ENCODE data around the gene ARNT2. TPM values are rescaled to one million over a fixed set of nuclear protein-coding genes. Genes with fewer than 3 reads are reported as not detected.

Gene ARNT2
- total and polyA plus RNA-seq, 4 donors, result 2.0 to 12.2 (median 5.5) TPM

- no peak for ATAC-seq (ENCODE audit: insufficient read depth, low FRiP score)
- DNase-seq, result no peak
- Histone ChIP-seq H3K4me1 (ENCODE audit: control insufficient read depth in 5 of 5, insufficient read depth in 5 of 5, low read length in 5 of 5) (peaks cover 0 to 10% (median 7%) of the 10 kb centered on the region in 5 donors), H3K27ac (ENCODE audit: low read depth in 1 of 2, low read length in 1 of 2) (no peak overlapping the region), H3K4me3 (no peak overlapping the region), H3K27me3 (ENCODE audit: control insufficient read depth in 3 of 3, insufficient read depth in 3 of 3, low read length in 2 of 3) (no peaks in the 10 kb centered on the region), H3K9ac (ENCODE audit: insufficient read depth in 1 of 2, low read length in 2 of 2) (no peak overlapping the region), H3K9me3 (ENCODE audit: control insufficient read depth in 4 of 4, insufficient read depth in 3 of 4, low read length in 3 of 4) (peaks cover 0 to 4% (median under 1%) of the 10 kb centered on the region in 4 donors), H3K36me3 (ENCODE audit: control insufficient read depth in 4 of 4, insufficient read depth in 4 of 4, low read length in 4 of 4) (peaks cover 0 to 9% (median 0%) of the 10 kb centered on the region in 4 donors)
- TF ChIP-seq, protein P1, sequence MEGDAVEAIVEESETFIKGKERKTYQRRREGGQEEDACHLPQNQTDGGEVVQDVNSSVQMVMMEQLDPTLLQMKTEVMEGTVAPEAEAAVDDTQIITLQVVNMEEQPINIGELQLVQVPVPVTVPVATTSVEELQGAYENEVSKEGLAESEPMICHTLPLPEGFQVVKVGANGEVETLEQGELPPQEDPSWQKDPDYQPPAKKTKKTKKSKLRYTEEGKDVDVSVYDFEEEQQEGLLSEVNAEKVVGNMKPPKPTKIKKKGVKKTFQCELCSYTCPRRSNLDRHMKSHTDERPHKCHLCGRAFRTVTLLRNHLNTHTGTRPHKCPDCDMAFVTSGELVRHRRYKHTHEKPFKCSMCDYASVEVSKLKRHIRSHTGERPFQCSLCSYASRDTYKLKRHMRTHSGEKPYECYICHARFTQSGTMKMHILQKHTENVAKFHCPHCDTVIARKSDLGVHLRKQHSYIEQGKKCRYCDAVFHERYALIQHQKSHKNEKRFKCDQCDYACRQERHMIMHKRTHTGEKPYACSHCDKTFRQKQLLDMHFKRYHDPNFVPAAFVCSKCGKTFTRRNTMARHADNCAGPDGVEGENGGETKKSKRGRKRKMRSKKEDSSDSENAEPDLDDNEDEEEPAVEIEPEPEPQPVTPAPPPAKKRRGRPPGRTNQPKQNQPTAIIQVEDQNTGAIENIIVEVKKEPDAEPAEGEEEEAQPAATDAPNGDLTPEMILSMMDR (IDR thresholded peaks at IDR 0.05; ENCODE audit: control extremely low read depth, extremely low read depth), result no peak
- WGBS, 2 donors, result 62 to 74% methylated on average over 1 of the region's 1 CpG
Observed at GRCh38 chr15:80500021-80500420, 95.8 kb downstream of the ARNT2 start.

GRCh38 chr15:80501476-80501875 lies 97.3 kb downstream of the ARNT2 start:
- no peak for ATAC-seq (ENCODE audit: insufficient read depth, low FRiP score)
- no peak for DNase-seq
- no peaks in the 10 kb centered on the region for H3K27me3 ChIP-seq (ENCODE audit: control insufficient read depth in 3 of 3, insufficient read depth in 3 of 3, low read length in 2 of 3)
- no peak overlapping the region for H3K9ac ChIP-seq (ENCODE audit: insufficient read depth in 1 of 2, low read length in 2 of 2)
- WGBS, 2 donors, result 93 to 97% methylated on average over 8 of the region's 8 CpGs
- peaks cover 0 to 11% (median 0%) of the 10 kb centered on the region in 4 donors for H3K36me3 ChIP-seq (ENCODE audit: control insufficient read depth in 4 of 4, insufficient read depth in 4 of 4, low read length in 4 of 4)
- no peak overlapping the region for H3K4me3 ChIP-seq
- H3K9me3 ChIP-seq (ENCODE audit: control insufficient read depth in 4 of 4, insufficient read depth in 3 of 4, low read length in 3 of 4), result peaks cover 0 to 4% (median 1%) of the 10 kb centered on the region in 4 donors
- TF ChIP-seq, protein P1 (IDR thresholded peaks at IDR 0.05; ENCODE audit: control extremely low read depth, extremely low read depth), result no peak
- no peak overlapping the region for H3K27ac ChIP-seq (ENCODE audit: low read depth in 1 of 2, low read length in 1 of 2)
- peaks cover 0 to 10% (median 0%) of the 10 kb centered on the region in 5 donors for H3K4me1 ChIP-seq (ENCODE audit: control insufficient read depth in 5 of 5, insufficient read depth in 5 of 5, low read length in 5 of 5)

DNA sequence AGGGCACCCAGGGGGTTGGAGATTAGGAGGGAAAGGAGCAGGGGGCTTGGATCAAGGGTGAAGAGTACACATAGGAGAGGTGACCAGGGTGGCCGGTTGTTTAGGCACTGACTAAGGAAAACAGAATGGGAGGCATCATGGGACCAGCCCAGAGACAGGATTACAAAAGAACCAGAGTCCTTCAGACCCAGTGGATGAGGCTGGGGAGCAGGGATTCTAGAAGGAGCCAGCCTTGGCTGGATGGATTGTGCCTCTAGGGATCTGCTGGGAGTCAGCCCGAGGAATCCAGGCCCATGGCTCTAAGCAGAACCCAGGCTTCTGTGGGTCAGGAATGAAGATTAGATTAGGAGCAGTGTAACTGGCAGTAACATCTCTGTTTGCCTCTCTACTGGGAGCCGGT lies 98.6 kb downstream of the ARNT2 start:
- Histone ChIP-seq H3K4me1 (ENCODE audit: control insufficient read depth in 5 of 5, insufficient read depth in 5 of 5, low read length in 5 of 5) (peaks cover 0 to 10% (median 9%) of the 10 kb centered on the region in 5 donors), H3K27me3 (ENCODE audit: control insufficient read depth in 3 of 3, insufficient read depth in 3 of 3, low read length in 2 of 3) (no peaks in the 10 kb centered on the region), H3K36me3 (ENCODE audit: control insufficient read depth in 4 of 4, insufficient read depth in 4 of 4, low read length in 4 of 4) (peaks cover 0 to 11% (median 0%) of the 10 kb centered on the region in 4 donors), H3K27ac (ENCODE audit: low read depth in 1 of 2, low read length in 1 of 2) (peak overlapping the region in 1 of 2 donors; percentile 77), H3K9ac (ENCODE audit: insufficient read depth in 1 of 2, low read length in 2 of 2) (no peak overlapping the region), H3K4me3 (no peak overlapping the region), H3K9me3 (ENCODE audit: control insufficient read depth in 4 of 4, insufficient read depth in 3 of 4, low read length in 3 of 4) (peaks cover 0 to 4% (median 1%) of the 10 kb centered on the region in 4 donors)
- ATAC-seq (ENCODE audit: insufficient read depth, low FRiP score) (no peak), DNase-seq (no peak)
- WGBS, 2 donors, result 82 to 85% methylated on average over 3 of the region's 3 CpGs
- TF ChIP-seq, protein P1 (IDR thresholded peaks at IDR 0.05; ENCODE audit: control extremely low read depth, extremely low read depth), result no peak
